GM18861 (cell line): ENCODE results near the gene SLC26A8.
"Not testable (repeated sequence)": the region's sequence is repeated elsewhere in the genome, so short reads cannot be mapped to it uniquely, and the experiment has no call there.

Experiments used
- ATAC-seq: cut with Tn5 transposase; IDR thresholded peaks from one replicate; pipeline ENCODE4 v1.9.1; 2021; ENCODE audit not compliant: unreplicated experiment

SLC26A8 gene

DNA sequence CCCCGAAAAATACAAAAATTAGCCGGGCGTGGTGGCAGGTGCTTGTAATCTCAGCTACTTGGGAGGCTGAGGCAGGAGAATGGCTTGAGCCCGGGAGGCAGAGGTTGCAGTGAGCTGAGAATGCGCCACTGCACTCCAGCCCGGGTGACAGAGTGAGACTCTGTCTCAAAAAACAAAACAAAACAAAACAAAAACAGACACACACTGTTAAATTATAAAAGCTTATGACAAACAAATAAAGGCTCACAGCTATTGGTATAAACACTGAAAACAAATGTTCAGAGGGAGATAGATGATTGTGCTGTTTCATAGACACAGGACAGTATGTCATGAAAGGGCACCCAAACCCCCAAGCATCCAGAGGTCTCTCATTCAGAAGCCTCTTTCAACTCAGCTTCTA is 107.5 kb downstream of the SLC26A8 start:
- ATAC-seq: not testable (repeated sequence)

DNA sequence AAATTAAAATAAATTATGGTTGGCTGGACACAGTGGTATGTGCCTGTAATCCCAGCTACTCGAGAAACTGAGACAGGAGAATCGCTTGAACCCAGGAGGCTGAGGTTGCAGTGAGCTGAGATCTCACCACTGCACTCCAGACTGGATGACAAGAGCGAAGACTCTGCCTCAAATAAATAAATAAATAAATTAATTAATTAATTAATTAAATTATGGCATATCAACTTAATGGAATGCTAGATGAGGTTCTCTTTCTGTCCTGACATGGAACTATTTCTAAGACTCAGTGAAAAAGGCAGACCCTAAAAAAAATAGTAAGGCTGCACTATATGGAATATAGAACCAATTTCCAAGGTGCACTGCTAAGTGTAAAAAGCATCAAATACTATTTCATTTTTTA is 108.4 kb downstream of the SLC26A8 start:
- ATAC-seq: no peak

DNA sequence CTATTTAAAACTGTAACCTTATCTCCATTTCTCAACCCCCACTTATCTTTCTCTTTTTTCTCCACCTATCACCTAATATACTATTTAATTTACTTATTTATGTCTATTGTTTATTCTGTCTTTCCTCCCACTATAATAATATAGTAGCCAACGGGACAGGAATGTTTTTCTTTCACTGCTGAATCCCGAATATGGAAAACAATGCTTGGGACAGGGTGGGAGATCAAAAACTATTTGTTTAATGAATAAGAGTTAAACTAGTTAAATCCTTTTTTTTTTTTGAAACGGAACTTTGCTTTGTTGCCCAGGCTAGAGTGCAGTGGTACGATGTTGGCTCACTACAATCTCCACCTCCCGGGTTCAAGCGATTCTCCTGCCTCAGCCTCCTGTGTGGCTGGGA is 109.9 kb downstream of the SLC26A8 start:
- ATAC-seq: no peak

DNA sequence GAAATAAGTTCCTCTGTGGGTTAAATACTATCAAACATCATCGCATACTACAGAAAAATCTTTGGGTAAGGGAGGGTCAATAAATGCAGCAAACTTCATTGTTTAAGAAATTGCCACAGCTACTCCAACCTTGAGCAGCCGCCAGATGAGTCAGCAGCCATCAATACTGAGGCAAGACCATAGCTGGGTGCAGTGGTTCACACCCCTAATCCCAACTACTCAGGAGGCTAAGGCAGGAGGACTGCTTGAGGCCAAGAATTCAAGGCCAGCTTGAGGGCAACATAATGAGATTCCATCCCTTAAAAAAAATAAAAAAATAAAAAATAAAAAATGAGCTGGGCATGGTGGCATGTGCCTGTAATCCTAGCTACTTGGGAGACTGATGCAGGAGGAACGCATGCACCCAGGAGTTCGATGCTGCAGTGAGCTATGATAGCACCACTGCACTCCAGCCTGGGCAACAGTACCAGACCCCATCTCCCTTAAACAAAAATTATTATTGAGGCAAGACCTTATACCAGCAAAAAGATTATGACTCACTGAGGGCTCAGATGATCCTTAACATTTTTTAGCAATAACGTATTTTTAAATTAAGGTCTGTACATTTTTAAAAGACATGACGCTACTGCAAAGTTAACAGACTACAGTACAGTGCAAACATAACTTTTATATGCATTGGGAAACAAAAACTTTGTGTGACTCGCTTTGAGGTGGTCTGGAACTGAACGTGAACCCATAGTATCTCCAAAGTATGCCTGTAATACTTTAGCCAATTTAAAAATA is 112.4 kb downstream of the SLC26A8 start:
- no peak for ATAC-seq

DNA sequence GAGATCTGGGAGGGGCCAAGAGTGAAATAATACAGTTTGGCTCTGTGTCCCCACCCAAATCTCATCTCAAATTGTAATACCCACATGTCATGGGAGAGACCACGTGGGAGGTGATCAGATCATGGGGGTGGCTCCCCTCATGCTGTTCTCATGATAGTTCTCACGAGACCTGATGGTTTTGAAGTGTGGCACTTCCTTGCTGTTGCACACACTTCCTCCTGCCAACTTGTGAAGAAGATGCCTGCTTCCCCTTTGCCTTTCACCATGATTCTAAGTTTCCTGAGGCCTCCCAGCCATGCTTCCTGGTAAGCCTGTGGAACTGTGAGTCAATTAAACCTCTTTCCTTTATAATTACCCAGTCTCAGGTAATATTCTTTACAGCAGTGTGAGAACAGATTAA is 114.9 kb downstream of the SLC26A8 start:
- not testable (repeated sequence) for ATAC-seq

DNA sequence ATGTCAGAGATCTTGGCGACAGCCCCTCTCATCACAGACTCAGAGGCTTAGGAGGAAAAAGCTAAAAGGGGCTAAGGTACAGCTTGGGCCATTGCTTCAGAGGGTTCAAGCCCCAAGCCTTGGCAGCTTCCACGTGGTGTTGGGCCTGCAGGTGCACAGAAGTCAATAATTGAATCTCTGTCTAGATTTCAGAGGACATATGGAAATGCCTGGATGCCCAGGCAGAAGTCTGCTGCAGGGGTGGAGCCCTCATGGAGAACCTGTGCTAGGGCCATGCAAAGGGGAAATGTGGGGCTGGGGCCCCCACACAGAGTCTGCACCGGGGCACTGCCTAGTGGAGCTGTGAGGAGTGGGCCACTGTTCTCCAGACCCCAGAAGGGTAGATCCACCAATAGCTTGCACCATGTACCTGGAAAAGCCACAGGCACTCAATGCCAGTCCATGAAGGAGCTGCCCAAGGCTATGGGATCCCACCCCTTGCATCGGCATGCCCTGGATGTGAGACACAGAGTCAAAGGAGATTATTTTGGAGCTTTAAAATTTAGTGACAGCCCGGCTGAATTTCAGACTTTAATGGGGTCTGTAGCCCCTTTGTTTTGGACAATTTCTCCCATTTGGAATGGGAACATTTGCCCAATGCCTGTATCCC is 115.6 kb downstream of the SLC26A8 start:
- ATAC-seq: not testable (repeated sequence)

DNA sequence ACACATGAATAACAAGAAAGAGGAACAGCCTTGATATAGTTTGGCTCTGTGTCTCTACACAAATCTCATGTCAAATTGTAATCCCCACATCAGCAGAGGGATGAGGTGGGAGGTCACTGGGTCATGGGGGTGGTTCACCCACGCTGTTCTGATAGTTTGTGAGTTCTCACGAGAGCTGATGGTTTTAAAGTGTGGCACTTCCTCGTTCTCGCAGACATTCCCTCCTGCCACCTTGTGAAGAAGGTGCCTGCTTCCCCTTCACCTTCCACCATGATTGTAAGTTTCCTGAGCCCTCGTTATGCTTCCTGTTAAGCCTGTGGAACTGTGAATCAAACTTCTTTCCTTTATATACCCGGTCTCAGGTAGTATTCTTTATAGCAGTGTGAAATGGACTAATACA is 116.7 kb downstream of the SLC26A8 start:
- no peak for ATAC-seq

DNA sequence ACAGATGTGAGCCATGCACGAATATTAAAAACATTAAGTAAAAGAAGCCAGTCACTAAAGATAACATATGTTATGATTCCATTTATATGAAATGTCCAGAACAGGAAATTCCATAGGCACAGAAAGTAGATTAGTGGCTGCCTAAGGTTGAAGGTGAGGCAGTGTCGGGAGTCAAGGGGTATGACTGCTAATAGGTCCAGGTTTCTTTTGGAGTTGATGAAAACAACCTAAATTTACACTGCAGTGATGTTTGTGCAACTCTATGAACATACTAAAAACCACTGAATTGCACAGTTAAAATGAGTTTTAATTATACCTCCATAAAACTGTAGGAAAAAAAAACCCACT is 118.0 kb downstream of the SLC26A8 start:
- ATAC-seq: no peak

DNA sequence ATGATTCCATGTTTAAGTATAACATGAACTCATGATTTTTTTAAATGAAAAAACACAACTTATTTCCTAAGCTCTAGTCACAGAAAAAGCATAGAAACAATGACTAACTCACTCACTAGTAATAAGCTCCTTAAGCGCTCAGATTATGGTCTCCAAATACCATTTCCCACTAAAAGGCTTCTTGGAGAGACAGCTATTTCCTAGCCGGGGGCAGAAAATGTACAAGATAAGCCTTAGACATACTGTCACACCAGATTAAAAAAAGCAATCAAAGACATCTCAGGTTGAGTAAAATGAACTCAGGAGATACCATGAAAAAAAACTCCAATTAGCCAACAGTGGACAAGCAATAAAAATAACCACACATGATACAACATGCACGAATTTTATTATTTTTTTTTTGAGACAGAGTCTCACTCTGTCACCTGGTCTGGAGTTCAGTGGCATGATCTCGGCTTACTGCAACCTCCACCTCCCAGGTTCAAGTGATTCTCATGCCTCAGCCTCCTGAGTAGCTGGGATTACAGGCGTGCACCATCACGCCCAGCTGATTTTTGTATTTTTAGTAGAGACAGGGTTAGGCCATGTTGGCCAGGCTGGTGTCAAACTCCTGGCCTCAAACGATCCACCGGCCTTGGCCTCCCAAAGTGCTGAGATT is 118.5 kb downstream of the SLC26A8 start:
- ATAC-seq: no peak

DNA sequence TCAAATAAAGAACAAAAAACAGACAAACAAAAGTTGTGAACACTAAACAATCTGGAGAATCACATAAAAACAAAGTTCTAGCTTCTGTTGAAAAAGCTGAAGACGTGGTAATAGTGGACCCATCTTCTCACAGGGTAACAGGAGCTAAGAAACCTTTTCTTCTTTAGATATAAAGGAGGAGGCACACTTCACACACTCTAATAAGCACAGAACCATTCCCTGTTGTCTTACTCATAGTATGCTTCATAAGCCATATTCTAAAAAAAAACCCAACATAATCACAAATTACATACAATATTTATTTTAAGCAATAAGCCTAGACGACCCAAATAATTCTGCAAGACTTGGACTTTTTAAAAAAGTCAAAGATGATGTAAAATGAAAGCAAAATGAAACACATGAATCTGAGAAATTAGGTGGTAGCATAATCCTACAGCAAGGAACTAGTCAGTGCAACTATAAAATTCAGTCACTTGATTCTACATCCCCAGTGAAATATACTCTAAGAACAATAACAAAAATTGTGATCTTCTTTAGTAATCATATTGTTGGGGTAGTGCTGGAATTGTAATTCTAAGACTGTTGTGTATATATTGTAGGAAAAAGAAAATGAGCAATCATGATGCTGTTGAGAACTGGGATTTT is 119.2 kb downstream of the SLC26A8 start:
- ATAC-seq: no peak

DNA sequence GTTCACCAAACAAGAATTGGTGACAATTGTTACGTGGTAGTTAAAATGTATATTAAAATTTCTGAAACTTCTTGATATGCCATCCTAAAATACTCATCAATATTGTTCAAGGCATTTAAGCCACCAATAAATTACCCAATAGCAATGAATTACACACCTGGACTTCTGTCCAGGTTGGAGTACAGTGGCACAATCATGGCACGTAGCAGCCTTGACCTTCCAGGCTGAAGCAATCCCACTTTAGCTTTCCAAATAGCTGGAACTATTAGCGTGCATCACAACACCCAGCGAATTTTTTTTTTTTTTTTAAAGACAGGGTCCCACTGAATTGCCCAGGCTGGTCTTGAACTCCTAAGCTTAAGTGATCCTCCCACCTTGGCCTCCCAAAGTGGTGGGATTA is 120.8 kb downstream of the SLC26A8 start:
- no peak for ATAC-seq

DNA sequence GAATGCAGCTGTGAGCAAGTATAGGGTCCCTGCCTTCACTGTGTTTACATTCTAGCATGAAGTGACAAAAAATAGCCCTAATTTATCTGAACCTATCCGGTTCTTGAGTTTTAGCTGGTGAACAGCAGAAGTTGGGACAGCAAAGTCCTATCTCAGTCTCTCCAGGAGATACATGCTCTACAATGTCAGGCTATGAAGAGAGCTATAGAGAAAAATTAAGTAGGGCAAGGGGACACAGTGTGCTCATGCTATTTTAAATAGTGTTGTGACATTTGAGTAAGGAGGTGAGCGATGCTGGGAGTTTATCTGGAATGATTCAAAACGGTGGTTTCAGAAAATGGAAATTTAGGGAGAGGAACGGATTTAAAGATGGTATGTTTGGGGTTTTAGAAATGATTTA is 124.0 kb downstream of the SLC26A8 start:
- no peak for ATAC-seq

DNA sequence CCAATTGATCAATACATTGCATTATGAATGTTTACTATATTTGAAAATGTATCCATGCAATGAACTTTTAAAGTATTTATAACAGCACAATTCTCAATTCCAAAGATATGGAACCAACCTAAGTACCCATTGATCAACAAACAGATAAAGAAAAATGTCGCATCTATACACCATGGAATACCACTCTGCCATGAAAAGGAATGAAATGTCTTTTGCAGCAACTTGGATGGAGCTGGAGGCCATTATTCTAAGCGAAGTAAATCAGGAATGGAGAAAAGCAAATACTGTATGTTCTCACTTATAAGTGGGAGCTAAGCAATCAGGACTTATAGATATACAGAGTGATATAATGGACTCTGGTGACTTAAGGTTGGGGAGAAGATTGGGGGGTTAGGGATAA is 126.4 kb downstream of the SLC26A8 start:
- no peak for ATAC-seq

DNA sequence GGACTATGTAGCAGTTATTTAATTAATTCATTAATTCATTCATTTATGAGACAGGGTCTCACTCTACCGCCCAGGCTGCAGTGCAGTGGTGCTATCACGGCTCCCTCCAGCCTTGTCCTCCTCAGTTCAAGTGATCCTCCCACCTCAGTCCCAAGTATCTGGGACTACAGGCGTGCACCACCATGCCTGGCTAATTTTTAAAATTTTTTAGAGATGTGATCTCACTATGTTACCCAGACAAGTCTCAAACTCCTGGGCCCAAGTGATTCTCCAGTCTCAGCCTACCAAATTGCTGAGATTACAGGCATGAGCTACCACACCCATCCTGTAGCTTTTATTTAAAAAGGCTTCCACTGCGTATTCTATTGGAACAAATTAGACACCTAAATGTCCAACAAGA is 127.0 kb downstream of the SLC26A8 start:
- ATAC-seq: no peak

DNA sequence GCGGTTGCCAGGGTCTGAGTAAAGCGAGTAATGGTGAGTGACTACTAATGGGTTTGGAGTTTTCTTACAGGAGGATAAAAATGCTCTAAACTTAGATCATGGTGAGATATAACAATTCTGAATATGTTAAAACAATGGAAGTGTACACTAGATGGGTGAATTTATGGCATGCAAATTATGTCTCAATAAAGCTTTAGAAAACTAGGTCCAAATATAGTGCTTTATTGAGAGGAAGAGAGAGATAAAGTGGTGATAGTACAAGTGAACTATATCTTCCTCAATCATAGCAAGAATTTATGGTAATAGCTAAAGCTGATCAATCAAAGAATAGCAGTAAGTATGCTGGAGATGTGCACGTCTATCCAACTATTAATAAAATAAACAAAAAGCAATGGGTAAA is 127.4 kb downstream of the SLC26A8 start:
- no peak for ATAC-seq

DNA sequence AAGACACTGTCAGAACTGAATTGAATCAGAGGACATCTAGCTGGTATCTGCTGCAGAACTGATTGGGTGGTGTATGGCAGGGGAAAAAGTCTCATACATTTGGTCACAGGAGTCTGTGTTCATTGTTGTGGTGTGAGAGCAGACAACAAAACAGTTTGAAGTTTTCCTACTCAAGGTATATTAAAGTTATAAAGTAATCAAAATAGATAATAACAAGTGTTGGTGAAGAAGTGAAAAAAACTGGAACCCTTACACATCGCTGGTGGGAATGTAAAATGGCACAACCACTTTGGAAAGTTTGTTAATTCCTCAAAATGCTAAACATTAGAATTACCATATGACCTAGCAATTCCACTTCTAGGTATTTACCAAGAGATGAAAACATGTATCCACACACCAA is 128.2 kb downstream of the SLC26A8 start:
- ATAC-seq: no peak

DNA sequence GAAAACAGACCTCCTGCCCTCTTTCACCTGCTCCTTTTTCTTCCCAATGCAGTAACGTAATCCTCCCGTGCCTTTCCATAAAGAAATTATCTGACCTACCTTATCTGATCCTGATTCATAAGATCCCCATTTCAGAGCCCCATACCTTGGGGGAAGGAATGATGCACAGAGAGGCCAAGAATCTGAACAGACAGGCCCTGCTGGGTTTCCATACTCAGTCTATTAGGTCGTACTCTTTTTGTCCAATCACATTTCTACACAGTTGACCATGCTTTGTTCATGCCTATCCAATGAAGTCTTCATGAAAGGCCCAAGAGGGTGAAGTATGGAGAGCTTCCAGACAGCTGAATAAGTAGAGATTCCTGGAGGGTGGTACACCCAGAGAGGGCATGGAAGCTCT is 128.9 kb downstream of the SLC26A8 start:
- ATAC-seq: no peak

DNA sequence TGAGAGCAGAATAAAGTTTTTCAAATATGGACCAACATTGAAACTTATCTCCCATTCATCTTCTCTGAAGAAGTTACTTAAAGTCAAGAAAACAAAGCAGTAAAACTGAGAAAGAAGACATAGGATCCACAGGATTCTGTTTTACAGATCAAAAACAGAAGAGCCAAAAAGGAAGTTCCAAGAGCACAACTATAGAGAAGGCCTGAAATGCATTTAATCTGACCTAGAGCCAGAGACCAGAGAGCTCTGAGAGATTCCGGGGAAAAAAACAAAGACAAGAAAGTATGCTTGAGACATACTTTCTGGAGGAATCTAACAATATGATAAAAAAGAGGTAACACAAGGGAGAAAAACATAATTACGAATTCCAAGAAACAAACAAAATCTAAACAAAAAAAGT is 129.7 kb downstream of the SLC26A8 start:
- ATAC-seq: no peak
